HG02678 (cell line): ENCODE data around the gene SEPTIN10.

Source experiments
- ATAC-seq: cut with Tn5 transposase; IDR thresholded peaks from one replicate; pipeline ENCODE4 v1.9.1; 2021; ENCODE audit warnings: mild to moderate bottlenecking, moderate library complexity; ENCODE audit not compliant: unreplicated experiment

The SEPTIN10 gene

GRCh38 chr2:109501461-109501860, 112.3 kb downstream of the SEPTIN10 start:
- ATAC-seq = no peak

- ATAC-seq = no peak
These were observed 112.9 kb downstream of the SEPTIN10 start for GRCh38 chr2:109500910-109501309.

- ATAC-seq = no peak
These were observed 114.2 kb downstream of the SEPTIN10 start for GRCh38 chr2:109499566-109499965.

- no peak for ATAC-seq
These were observed 114.9 kb downstream of the SEPTIN10 start for GRCh38 chr2:109498906-109499305.

- ATAC-seq = no peak
These were observed 115.6 kb downstream of the SEPTIN10 start for GRCh38 chr2:109497911-109498870.

- ATAC-seq = no peak
These were observed 116.3 kb downstream of the SEPTIN10 start for GRCh38 chr2:109497463-109497862.

GRCh38 chr2:109494351-109494750, 119.4 kb downstream of the SEPTIN10 start:
- no peak for ATAC-seq

GRCh38 chr2:109493176-109493935, 120.4 kb downstream of the SEPTIN10 start:
- ATAC-seq = no peak
